ENCODE data around the gene USP34. TPM values are rescaled to one million over a fixed set of nuclear protein-coding genes. Genes with fewer than 3 reads are reported as not detected.
"Not testable (repeated sequence)": the region's sequence is repeated elsewhere in the genome, so short reads cannot be mapped to it uniquely, and the experiment has no call there.

USP34 gene
- total RNA-seq, 1 experiment from 2014 or later: 70.0 TPM

DNA sequence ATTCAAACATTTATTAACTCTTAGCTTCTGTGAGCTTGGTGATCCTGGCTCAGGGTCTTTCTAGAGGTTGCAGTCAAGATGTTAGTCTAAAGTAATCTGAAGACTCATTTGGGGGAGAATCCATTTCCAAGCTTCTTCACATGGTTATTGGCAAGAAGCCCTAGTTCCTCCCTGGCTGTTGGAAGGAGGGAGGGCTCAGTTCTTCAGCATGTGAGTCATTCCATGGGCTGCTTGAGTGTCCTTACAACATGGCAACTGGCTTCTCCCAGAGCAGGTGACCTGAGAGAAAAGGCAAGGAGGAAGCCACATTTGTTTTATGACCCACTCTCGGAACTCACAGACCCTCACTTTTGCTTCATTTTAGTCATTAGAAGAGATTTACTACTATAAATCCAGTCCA lies 319.5 kb downstream of the USP34 start:
- peak; percentile 58 for DNase-seq (ENCODE audit: low read depth)

DNA sequence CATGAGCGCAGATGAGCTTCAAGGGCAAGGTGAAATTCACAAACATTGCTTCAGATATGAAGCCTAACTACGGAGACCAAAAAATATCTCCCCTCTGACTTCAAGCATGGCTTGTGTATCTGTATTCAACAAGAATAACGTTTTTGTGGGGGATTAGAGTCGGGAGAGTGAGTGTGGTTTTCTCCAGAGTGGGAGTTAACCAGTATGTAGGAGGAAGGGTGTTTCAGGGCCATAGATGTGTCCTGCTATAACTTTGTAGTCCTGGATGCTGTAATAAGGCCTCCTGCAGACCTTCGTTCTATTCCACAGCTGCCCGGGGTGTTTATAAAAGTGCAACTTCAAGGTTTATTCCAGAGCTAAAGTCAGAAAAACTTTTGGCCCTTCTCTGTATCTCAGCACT lies 321.8 kb downstream of the USP34 start:
- no peak for DNase-seq (ENCODE audit: low read depth)

DNA sequence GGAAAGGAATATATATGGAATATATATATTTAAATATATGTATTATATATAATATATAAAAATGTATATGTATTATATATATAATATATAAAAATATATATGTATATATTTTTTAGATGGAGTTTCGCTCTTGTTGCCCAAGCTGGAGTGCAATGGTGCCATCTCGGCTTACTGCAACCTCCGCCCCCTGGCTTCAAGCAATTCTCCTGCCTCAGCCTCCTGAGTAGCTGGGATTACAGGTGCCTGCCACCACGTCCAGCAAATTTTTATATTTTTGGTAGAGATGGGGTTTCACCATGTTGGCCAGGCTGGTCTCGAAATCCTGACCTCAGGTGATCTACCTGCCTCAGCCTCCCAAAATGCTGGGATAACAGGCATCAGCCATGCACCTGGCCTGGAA lies 322.8 kb downstream of the USP34 start:
- not testable (repeated sequence) for DNase-seq (ENCODE audit: low read depth)

GRCh38 chr2:61145990-61146389 lies 324.9 kb downstream of the USP34 start:
- no peak for DNase-seq (ENCODE audit: low read depth)

DNA sequence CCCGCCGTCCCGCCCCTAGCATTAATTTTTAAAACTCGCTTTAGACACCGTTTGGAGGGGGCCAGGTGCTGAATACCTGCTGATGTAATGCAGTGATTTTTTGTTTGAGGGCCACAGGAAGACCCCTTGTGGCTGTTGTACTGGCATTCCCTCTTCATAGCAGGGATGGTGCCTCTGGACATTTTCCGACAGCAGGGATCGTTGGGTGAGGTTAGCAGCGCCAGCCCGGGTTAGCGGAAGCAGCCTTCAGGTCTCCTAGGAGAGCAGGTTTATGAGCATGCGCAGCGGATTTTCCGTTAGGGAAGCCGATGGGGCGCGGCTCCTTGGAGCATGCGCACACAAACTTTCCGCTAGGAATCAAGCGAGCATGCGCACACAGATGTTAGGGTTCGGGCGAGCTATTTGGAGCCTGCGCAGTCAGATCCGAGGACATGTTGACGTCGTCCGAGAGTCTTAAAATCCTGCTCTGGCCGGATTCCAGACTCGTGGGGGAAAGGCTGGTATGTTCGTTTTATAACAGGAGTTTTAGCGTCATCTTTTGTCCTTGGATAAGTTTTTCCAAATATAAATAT lies 326.1 kb downstream of the USP34 start:
- DNase-seq (ENCODE audit: low read depth): peak; percentile 96

- no peak for DNase-seq (ENCODE audit: low read depth)
Observed at GRCh38 chr2:61141151-61141550, 329.7 kb downstream of the USP34 start.

DNA sequence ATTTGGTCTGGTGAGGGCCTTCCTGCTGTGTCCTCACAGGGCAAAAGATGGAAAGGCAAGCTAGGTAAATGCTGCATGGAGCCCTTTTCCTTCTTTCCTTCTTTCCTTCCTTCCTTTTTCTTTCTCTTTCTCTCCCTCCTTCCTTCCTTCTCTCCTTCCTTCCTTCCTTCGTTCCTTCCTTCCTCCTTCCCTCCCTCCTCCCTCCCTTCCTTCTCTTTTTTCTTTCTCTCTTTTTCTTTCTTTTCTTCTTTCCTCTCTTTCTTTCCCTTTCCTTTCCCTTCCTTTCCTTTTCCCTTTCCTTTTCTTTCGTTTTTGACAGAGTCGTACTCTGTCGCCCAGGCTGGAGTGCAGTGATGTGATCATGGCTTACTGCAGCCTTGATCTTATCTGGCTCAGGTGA lies 332.0 kb downstream of the USP34 start:
- DNase-seq (ENCODE audit: low read depth): no peak

Other genes starting within 250 kb of the USP34 start
- gene XPO1, start 67.3 kb upstream of the USP34 start, total RNA-seq (2014; rRNA removed; shearing (Covaris generic)): 226 and 297 TPM in 2 replicates

All from RPMI7951 (cell line).